NCI-H82 (cell line): ENCODE results near the gene LMF2.
"Not testable (repeated sequence)": the region's sequence is repeated elsewhere in the genome, so short reads cannot be mapped to it uniquely, and the experiment has no call there.

ENCODE experiments used
- DNase-seq: peaks from one replicate; lab custom pipeline; 2025; lab: John Stamatoyannopoulos, UW

Gene LMF2

DNA sequence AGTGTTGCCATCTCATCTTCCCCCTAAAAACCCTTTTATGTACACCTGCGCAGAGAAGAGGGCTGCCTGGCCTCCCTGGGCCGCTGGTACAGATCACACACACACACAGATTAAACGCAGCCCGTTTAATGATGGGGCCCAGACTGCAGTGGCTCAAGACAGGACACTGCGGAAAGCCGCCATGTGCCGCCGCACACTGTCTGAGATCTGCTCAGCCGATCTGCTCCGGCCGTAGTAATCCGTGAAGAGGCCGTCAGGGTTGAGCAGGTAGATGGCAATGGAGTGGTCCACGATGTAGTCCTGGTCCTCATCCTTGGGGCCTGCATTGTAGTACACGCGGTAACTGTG lies 15.9 kb upstream of the LMF2 start:
- DNase-seq = no peak

DNA sequence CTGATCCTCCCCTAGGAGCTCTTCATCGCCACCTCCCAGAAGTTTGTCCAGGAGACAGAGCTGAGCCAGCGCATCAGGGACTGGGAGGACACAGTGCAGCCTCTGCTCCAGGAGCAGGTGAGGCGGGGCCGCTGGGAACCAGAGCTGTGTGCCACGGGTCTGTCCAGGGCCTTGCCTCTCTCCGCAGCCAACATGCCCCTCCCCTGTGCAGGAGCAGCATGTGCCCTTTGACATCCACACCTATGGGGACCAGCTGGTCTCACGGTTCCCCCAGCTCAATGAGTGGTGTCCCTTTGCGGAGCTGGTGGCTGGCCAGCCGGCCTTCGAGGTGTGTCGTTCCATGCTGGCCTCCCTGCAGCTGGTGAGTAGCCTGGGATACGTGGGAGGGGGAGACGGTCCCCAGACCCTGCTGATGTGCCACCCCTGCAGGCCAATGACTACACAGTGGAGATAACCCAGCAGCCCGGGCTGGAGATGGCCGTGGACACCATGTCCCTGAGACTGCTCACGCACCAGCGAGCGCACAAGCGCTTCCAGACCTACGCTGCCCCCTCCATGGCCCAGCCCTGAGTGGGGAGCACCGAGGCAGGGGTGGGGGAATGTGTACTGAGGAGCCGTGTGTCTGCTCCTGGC lies 15.4 kb upstream of the LMF2 start:
- no peak for DNase-seq

DNA sequence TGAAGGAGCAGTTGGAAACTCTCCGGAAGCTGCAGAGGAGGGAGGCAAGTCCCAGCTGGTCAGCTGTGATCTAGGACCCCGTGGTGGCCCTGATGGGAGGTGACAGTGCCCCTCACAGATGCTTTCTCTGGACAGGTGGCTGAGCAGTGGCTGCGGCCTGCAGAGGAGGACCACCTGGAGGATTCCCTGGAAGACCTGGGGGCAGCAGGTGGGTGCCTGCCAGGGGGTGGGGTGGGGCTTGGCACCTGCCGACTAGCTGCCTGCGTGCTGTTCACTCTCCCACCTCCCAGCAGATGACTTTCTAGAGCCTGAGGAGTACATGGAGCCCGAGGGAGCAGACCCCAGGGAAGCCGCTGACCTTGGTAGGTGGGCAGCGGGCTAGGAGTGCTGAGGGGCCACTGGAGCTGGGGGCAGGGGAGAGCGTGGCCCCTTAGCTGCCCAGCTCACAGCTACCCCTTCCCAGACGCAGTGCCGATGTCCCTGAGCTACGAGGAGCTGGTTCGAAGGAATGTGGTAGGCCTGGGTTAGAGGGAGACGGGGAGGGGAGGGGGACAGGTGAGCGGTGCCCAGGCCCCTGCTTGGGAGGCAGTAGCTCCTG lies 14.8 kb upstream of the LMF2 start:
- DNase-seq = no peak

DNA sequence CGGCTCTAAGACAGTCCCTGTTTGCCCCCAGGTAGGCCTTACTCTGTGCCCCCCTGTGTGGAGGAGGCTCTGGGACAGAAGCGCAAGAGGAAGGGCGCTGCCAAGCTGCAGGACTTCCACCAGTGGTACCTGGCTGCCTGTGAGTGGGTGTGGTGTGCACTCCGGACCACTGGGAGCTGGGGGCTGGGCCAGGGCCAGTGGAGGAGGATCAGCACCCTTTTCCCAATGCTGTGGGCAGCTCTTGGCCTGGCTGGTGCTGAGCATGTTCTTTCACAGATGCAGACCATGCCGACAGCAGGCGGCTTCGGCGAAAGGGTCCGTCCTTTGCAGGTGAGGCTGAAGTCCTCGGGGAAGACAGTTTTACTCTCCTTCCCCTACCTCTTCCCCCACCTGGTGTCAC lies 14.2 kb upstream of the LMF2 start:
- DNase-seq = no peak

DNA sequence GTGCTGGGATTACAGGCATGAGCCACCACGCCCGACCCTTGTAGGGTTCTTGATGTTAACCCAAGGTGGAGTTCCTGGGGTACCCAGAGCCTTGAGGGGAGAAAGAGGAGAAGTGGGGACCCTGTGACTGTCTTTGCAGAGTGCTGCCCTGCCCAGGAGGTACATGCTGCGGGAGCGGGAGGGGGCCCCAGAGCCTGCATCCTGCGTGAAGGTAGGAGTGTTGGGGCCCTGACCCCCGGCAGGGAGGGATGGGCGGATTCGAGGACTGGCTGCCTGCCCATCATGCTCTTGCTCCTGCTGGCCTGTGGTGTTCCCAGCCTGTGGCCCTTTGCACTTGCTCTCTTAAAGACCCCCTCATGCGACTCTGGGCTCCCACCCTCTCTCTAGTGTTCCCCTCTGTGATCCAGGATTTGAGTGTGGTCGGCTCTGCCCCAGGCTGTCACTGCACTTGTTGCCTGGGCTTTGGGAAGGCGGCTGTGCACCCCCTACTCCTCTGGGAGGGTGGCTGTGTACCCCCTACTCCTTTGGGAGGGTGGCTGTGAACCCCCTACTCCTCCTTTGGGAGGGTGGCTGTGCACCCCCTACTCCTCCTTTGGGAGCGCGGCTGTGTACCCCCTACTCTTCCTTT lies 13.4 kb upstream of the LMF2 start:
- no peak for DNase-seq

DNA sequence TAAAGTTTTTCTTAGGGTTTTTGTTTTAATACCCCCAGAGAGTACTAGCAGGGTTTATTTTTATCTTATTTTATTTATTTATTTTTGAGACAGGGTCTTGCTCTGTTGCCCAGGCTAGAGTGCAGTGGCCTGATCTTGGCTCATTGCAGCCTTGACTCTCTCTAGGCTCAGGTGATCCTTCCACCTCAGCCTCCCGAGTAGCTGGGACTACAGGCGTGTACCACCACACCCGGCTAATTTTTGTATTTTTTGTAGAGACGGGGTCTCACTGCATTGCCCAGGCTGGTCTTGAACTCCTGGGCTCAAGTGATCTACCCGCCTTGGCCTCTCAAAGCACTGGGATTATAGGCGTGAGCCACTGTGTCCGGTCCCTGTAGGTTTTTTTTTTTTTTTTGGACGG lies 12.7 kb upstream of the LMF2 start:
- DNase-seq = not testable (repeated sequence)

DNA sequence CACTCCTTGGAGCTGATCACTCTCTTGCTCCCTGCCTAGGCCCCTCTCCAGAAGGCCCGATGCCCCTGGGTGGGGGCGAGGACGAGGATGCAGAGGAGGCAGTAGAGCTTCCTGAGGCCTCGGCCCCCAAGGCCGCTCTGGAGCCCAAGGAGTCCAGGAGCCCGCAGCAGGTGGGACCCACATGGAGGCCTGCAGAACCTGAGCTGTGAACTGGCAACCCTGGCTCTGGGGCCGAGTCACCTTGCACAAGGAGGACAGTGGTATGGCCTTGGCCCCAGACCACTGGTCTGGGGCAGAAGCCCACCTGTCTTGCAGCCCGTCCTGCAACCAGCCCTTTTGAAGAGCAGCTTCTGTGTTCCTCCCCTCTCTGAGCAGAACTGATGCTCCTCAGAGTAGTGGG lies 11.6 kb upstream of the LMF2 start:
- DNase-seq = no peak

DNA sequence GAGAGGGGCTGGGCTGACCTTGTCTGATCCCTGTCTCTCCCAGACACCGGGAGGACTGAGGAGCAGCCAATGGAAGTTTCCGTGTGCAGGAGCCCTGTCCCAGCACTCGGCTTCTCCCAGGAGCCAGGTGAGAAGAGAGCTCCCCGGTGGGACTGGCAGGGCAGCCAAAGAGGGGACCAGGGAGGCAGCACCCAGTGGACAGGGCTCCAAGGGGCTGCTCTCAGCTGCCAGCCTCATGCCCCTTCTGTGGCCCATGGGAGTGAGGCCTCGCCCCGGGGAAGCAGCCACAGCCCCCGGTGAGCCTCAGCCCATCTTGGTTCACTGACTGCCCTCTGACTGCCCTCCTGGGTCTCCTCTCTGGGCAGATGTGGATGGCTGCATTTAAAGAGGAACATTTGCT lies 11.1 kb upstream of the LMF2 start:
- no peak for DNase-seq

DNA sequence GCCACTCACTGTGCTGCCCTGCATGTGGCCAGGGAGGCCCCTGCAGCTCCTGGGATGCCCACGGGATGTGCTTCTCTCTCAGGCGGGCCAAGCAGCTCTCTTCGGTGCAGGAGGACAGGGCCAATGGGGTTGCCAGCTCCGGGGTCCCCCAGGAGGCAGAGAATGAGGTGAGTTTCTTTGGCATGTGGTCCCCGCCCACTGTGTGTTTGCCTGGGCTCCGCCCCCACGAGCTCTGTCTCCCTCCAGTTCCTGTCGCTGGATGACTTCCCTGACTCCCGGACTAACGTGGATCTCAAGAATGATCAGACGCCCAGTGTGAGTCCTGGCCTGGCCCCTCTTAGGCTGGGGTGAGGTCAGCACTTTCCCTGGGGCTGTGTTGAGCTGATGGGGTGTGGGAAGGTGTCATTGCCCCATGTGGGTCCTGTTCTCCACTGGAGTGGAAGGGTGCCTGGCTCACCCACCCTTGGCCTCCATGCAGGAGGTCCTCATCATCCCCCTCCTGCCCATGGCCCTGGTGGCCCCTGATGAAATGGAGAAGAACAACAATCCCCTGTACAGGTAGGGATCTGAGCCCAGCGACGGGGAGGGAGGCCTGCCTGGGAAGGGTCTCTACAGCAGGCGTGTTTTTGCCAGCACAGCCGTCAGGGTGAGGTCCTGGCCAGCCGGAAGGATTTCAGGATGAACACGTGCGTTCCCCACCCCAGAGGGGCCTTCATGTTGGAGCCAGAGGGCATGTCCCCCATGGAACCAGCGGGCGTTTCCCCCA lies 10.2 kb upstream of the LMF2 start:
- no peak for DNase-seq

DNA sequence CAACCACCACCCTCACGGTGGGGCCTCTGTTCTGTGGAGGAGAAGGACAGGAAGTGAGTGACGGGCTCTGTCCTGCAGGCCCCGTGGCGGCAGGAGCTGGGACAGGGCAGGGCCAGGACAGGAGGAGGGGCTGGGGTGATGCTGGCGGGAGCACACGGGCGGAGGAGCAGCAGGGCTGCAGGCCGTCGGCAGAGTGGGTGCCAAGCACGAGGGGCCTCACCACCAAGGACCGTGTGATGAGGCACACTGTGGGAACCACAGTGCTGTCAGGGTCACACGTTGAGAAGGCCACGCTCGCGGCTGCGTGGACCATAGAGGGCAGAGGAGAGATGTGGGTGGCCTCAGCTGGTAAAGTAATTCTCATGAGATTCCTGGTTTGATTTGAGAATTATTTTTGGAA lies 9.4 kb upstream of the LMF2 start:
- DNase-seq = no peak

DNA sequence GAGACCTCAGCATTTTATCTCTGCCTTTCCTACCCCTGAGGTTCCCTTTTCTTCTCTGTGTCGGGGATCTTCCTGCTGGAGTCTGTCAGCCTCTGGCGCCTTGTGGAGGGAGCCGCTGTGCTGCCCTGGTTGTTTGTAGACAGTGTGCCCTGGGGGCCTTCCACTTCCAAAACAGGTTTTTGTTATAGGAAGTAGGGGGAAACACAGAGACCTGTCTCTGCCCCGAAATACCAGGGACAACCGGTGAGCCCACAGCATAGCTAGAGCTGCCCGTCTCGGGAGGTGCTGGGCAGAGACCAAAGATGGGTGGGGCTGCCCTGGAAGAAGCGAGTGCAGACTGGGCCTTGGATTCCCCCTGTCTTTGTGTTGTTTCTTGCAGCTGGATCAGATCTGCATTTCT lies 8.6 kb upstream of the LMF2 start:
- no peak for DNase-seq

DNA sequence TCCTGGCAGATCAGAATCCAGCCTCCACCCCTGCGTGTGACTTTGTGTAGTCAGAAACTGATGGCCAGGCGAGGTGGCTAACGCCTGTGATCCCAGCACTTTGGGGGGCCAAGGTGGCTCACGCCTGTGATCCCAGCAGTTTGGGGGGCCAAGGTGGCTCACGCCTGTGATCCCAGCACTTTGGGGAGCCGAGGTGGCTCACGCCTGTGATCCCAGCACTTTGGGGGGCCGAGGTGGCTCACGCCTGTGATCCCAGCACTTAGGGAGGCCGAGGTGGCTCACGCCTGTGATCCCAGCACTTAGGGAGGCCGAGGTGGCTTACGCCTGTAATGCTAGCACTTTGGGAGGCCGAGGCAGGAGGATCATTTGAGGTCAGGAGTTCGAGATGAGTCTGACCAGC lies 5.7 kb upstream of the LMF2 start:
- DNase-seq = no peak

DNA sequence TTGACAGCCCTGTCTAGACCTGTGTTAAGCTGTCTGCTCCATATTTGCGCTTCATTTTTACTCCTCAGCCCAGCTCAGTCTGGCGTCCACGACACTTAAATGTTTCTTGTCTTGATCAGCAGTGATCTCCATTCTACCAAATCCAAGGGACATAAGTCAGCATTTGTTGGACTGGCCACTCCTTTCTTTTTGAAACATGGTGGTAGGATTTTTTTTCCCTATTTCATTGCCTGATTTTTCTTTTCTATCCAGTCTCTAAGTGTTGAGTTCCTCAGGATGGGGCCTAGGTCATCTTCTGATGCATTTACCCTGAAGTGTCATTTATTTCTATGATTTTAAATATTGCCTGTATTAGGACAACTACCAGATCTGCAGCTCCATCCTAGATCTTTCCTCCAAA lies 1.4 kb upstream of the LMF2 start:
- DNase-seq = peak; percentile 35

DNA sequence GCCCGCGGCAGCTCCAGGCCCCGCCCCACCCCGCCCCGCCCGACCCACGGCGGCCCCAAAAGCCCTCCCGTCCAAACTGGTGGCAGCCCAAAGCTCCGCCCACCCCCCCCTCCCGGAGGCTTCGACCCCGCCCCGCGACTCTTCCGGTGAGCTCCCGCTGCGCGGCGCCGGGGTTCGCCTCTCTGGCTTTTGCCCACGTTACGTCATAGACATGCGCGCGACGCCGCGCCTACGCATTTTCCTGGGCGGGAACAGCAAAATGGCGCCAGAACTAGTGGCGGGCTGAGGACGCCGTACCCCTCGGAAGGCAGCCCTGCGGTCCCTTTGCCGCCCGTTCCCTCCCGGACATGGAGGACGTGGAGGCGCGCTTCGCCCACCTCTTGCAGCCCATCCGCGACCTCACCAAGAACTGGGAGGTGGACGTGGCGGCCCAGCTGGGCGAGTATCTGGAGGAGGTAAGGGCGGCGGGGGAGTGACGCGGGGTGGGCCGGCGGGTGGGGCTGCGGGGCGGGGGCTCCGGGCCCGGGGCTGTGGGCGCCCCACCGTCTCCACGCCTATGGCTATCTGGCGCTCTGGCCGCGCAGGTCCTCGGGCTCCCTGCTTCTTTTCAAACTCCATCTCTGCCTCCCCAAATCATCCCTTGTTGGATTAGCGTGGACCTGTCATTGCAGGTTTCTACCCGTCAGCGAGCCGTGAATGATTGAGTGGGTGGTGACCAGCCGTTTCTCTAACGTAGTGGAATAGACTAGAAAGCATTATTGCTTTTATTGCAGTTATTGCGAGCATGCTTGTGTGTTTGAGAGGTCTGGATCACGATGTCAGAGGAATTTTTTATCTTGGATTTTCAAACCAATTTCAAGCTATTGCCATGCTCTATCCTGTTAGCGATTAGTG lies 736 bp upstream of the LMF2 start, which contains the start of gene NCAPH2:
Gene NCAPH2, plus strand, starts transcription at position 234 of the 894 bp plus-strand sequence. Its CDS starts 114 bp downstream, at position 348.
- peak; percentile 96 for DNase-seq

DNA sequence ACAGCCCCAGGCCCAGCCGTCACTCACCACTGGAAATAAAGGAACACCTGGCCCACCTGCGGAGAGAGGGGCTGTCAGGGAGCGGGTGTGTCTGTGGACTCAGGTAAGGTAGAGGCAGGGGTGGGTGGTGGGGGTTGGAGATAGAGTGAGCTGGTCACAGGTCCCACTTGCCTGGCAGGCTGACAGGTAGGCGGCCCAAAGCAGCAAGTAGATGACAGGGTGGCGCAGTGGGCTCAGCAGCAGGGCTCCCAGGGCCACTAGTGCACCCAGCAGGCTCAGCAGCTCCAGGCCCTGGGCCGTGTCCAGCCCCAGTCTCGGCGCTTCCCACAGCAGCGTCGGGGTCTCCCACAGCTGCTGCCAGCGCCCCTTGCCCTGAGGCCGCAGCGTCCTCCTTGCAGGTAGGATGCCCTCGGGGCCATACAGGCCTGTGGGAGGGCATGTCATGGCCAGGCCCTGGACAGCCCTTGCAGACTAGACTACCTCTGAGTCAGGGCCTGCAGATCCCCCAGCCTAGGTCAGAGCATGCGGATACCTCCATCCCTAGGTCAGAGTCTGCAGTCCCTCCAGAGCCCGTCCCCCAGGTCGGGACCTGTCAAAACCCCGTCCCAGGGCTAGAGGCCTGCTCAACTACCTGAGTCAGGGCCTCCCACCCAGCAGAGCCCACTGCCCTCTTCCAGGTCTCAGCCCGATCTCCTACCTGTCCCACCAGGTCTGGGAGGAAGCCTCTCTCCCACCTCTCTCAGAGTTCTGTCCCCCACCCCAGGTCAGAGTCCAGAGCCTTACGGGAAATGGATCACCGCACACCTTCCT lies 686 bp downstream of the LMF2 start:
- DNase-seq = no peak

DNA sequence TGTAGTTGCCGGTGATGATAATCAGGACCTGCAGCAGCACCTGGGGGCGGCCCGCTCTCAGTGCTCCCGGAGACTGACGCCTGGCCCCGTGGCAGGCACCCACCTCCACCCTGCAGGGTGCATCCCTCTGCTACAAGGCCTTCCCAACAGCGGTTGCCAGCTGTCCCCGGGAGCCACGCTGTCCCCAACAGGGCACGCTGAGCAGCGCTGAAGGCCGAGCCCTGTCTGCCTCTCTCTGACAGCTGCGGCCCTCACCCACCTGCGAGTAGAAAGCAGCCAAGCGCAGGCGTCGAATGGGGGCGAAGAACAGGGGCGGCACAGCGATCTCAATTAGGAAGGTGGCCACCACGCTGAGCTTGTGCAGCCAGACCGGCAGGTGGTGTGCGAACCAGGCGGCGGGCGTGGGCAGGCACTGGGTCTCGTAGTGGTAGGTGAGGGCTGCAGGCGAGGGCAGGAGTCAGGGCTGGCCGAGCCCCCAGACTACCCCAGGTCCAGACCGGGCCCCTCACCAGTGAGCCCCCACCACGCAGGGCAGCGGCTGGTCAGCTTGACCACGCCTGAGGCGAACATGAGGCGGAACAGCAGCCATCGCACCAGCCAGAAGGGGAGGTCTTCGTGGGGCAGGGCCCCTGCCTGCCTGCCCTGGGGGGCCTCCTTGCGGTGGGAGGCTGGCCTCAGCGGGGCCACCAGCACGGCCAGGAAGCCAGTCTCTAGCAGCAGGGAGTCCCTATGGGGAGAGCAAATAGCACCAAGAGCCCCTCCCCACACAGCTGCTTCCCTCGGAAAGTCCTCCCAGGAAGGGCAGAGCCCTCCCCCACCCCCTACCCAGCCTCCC lies 1.5 kb downstream of the LMF2 start:
- peak; percentile 35 for DNase-seq

DNA sequence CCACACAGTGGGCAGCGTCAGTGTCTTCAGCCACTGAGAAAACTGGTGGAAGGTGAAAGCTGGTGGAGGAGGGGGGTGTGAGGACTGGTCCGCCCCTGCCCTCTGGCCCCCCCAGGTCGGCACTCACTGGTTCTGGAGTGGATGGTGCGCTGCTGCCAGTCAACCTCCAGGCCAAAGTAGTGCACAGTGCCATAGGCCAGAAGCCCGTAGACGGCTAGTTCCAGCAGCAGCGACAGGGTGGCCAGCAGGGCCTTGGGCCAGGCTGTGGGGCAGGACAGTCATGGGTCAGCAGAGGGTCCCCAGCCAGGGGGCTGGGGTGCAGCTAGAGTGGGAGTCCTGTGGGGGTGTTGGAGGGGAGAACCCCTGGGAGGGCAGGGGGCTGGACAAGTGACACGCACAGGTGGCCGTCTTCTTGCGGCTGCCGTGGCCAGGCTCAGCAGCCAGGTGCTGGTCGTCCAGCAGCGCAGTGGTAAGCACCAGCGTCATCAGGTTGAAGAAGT lies 2.2 kb downstream of the LMF2 start:
- no peak for DNase-seq

DNA sequence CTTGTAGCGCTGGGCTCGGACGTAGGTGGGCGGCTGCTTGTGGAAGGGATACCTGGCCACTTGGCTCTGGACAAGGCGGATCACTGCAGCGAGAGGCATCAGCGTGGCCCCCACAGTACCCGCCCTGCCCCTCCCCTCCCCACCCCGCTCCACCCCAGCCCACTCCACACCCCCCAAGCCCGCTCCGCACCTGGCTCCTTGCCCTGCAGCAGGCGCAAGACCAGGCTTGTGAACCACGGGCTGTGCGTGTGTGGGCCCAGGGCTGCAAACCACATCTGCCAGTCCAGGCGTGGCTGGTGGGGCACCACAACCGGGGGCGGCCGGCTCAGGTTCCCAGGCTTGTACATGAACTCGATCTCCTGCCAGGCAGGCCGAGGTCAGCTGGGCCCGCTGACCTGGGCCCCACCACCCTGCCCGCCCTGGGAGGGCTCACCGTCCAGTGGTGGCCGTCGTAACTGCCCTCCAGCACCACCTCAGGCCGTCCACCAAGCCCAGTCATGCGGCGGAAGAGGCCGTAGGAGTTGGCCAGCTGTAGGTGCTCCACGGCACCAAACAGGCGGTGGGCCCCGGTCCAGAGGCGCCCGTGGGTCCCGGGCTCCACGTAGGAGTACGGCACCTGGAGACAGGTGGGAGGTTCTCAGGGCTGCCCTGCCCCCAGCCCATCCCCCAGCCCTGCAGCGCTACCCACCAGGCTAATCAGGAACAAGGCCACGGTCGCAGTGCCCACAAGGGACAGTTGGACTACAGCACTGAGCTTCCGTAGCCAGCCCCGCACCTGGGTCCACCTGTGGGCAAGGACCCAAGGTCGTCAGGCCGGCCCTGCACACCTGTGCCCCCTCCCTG lies 2.9 kb downstream of the LMF2 start:
- DNase-seq = no peak
